Heart right ventricle (tissue), 16 donors: ENCODE results near the gene C5. TPM values are rescaled to one million over a fixed set of nuclear protein-coding genes. Genes with fewer than 3 reads are reported as not detected.
"Not testable (repeated sequence)": the region's sequence is repeated elsewhere in the genome, so short reads cannot be mapped to it uniquely, and the experiment has no call there.

Experiments
- ATAC-seq, 8 donors: fragments of 200-7000 bp; cut with Tn5 transposase; one replicate each; pipeline ENCODE4 v1.9.1; 2020; ENCODE audit warnings: mild to moderate bottlenecking in 8 of 8, moderate library complexity in 8 of 8, moderate number of reproducible peaks in 1 of 8
- DNase-seq, 2 donors: peaks; one replicate each; pipeline ENCODE4 v3.0.0-alpha.2; 2020
- H3K27ac ChIP-seq, 10 donors: fragments of 200-600 bp; sonication (generic) in 2 of 10; one replicate each; pipeline versions ENCODE4 v1.5.0 to v1.8.0; 2020 to 2022; ENCODE audit warnings: mild to moderate bottlenecking in 3 of 10
- H3K27me3 ChIP-seq, 7 donors: fragments of 200-600 bp; one replicate each; pipeline ENCODE4 v1.8.0; 2021 to 2022; ENCODE audit warnings: mild to moderate bottlenecking in 2 of 7
- H3K36me3 ChIP-seq, 9 donors: fragments of 200-600 bp; sonication (generic) in 1 of 9; one replicate each; pipeline versions ENCODE4 v1.5.0 to v1.8.0; 2020 to 2022; ENCODE audit warnings: mild to moderate bottlenecking in 2 of 9
- H3K4me1 ChIP-seq, 9 donors: fragments of 200-600 bp; sonication (generic) in 1 of 9; one replicate each; pipeline versions ENCODE4 v1.5.0 to v1.8.0; 2020 to 2022; ENCODE audit warnings: mild to moderate bottlenecking in 4 of 9
- H3K4me3 ChIP-seq, 10 donors: fragments of 200-600 bp; sonication (generic) in 2 of 10; one replicate each; pipeline versions ENCODE4 v1.5.0 to v1.8.0; 2020 to 2022; ENCODE audit warnings: mild to moderate bottlenecking in 7 of 10, moderate library complexity in 2 of 10
- H3K9me3 ChIP-seq, 11 donors: fragments of 200-600 bp in 10 of 11; sonication (generic) in 2 of 11; one replicate each; pipeline versions ENCODE4 v1.5.0 to v1.8.0; 2013 to 2022; ENCODE audit warnings: mild to moderate bottlenecking in 2 of 11, control low read depth in 1 of 11, moderate library complexity in 1 of 11
- CTCF ChIP-seq, 9 donors: fragments of 200-600 bp; sonication (generic) in 2 of 9; IDR thresholded peaks; one replicate each; pipeline versions ENCODE4 v1.5.0 to v1.8.0; 2021 to 2022; ENCODE audit warnings: antibody characterized with exemption in 9 of 9, mild to moderate bottlenecking in 5 of 9, moderate library complexity in 1 of 9
- whole genome bisulfite sequencing, 2 donors: extraction: QIAGEN DNeasy Blood & Tissue Kit; methylation state at CpG; one replicate each; pipeline ENCODE4 v1.1.7; 2013; ENCODE audit warnings: inconsistent platforms in 1 of 2; 5-methylcytosine and 5-hydroxymethylcytosine counted together
- intact Hi-C, 10 donors: fragments of 100-400 bp; cut with DNase I; formaldehyde crosslinking; loops; one replicate each; pipeline versions ENCODE4 v1.11.1 to v1.14.2; 2022
- polyA plus RNA-seq, 2 donors: library from polyadenylated mRNA; stranded (reverse); fragments of 200-250 nt; gene quantifications; one replicate each; pipeline ENCODE4 v1.2.3, GENCODE V29; 2013
- total RNA-seq, 10 donors: library from RNA; stranded (reverse); fragmentation: NEBNext Ultra II Directional in 3 of 10; extraction: Animal tissue kit (Norgen Biotek cat#: 25700) in 3 of 10; gene quantifications; one replicate each; pipeline versions ENCODE4 v1.2.1 to v1.2.4, GENCODE V29; 2021 to 2023
- donor health status: Arrhythmogenic right ventricular cardiomyopathy.
- donor health status: ischemic (EF 13 %, LVEDD 7.1; RV severe dilation, severe dysfunction).
- donor health status: healthy with polysubstance abuse.
- donor health status: DM: no; HTN: yes; CAD: no.
- donor health status: DM: no; HTN: no; CAD: no.
- donor health status: ischemic (EF 25% LVEDD 6.9; RV normal size, moderate dysfunction).
- donor health status: ischemic (EF 25% LVEDD 5.7; RV mildly dilated, moderate dysfunction).
- donor health status: healthy.
- donor health status: DM: yes; HTN: yes; CAD: no.
- donor health status: Ischemic cardiomyopathy.
- donor health status: ischemic (EF 35%, LVEDD 5.7; RV mildly dilated, moderate dysfunction).
- donor health status: nonischemic (EF 11% LVEDD 7.7; RV severe dilation, severe dysfunction).
- donor health status: DM: yes; HTN: yes; CAD: no.
- donor health status: PGD.
- donor health status: ischemic (EF 29% LVEDD 5.4; RV normal size, mild dysfunction).
- donor health status: nonischemic (EF 23%, LVEDD 6.1; RV moderate dilation, normal function).

Gene C5
- total and polyA plus RNA-seq, 12 donors, result 0.35 to 1.5 (median 0.50) TPM

DNA sequence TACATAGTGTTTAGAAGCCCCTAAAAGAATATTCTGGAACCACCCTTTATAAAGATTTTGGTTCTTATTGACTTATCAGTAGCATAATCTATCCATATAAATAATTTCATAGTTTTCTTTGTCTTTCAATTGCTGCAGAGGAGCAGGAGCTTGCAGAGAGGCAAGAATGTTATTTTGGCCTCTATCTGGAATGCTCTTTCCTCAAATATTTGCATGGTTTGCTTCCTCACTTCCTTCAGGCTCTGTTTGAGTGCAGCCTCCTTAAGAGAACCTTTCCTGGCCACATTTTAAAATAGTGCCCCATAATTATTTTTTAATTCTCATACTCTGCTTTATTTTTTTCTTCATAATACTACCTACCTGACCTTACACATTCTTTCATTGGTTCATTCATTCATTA is 1.5 kb downstream of the C5 start:
- no peak for TF ChIP-seq CTCF (IDR thresholded peaks at IDR 0.05)
- ATAC-seq, result no peak

GRCh38 chr9:121048175-121048574 is 1.9 kb downstream of the C5 start:
- no peaks in the 10 kb centered on the region for H3K9me3 ChIP-seq
- H3K4me1 ChIP-seq, result no peaks in the 10 kb centered on the region
- intact Hi-C loops, result no loop called here
- no peak overlapping the region for H3K27ac ChIP-seq
- H3K27me3 ChIP-seq, result no peaks in the 10 kb centered on the region
- no peaks in the 10 kb centered on the region for H3K36me3 ChIP-seq
- DNase-seq (no peak), ATAC-seq (no peak)
- WGBS, 2 donors, result 96 to 98% methylated on average over 2 of the region's 2 CpGs
- no peak for TF ChIP-seq CTCF (IDR thresholded peaks at IDR 0.05)
- H3K4me3 ChIP-seq, result no peak overlapping the region

More for the DNA sequence above, 1.5 kb downstream of the C5 start:
- Histone ChIP-seq H3K36me3 (no peaks in the 10 kb centered on the region), H3K4me1 (no peaks in the 10 kb centered on the region), H3K4me3 (no peak overlapping the region), H3K27ac (no peak overlapping the region), H3K27me3 (no peaks in the 10 kb centered on the region), H3K9me3 (no peaks in the 10 kb centered on the region)
- no peak for DNase-seq
- intact Hi-C loops, result no loop called here

GRCh38 chr9:121038804-121039203 is 11.3 kb downstream of the C5 start:
- ATAC-seq (no peak), DNase-seq (no peak)
- H3K9me3 ChIP-seq, result peaks cover 0 to 10% (median 0%) of the 10 kb centered on the region in 11 donors
- peaks cover 0 to 4% (median 0%) of the 10 kb centered on the region in 9 donors for H3K36me3 ChIP-seq
- no peak for TF ChIP-seq CTCF (IDR thresholded peaks at IDR 0.05)
- H3K4me3 ChIP-seq, result no peak overlapping the region
- H3K27me3 ChIP-seq, result no peaks in the 10 kb centered on the region
- no peaks in the 10 kb centered on the region for H3K4me1 ChIP-seq
- peak overlapping the region in 1 of 10 donors; percentile 7 for H3K27ac ChIP-seq
- intact Hi-C loops, result no loop called here

GRCh38 chr9:121038362-121038761 is 11.7 kb downstream of the C5 start:
- ATAC-seq, result no peak
- Histone ChIP-seq H3K4me3 (no peak overlapping the region), H3K36me3 (peaks cover 0 to 4% (median 0%) of the 10 kb centered on the region in 9 donors), H3K27me3 (no peaks in the 10 kb centered on the region), H3K27ac (peak overlapping the region in 1 of 10 donors; percentile 7), H3K9me3 (peaks cover 0 to 10% (median 0%) of the 10 kb centered on the region in 11 donors), H3K4me1 (no peaks in the 10 kb centered on the region)
- TF ChIP-seq CTCF (IDR thresholded peaks at IDR 0.05), result no peak
- 92 to 95% methylated on average over 2 of the region's 2 CpGs for WGBS, 2 donors
- intact Hi-C loops, result no loop called here
- DNase-seq, result no peak

- intact Hi-C loops, H3K27ac ChIP-seq, H3K4me1 ChIP-seq, H3K27me3 ChIP-seq, H3K4me3 ChIP-seq, DNase-seq, H3K36me3 ChIP-seq, H3K9me3 ChIP-seq, ATAC-seq: not testable (repeated sequence)
Measured at GRCh38 chr9:121035717-121036116, 14.4 kb downstream of the C5 start.
